SK-N-SH (cell line): ENCODE measurements around the gene EFHD1. TPM values are rescaled to one million over a fixed set of nuclear protein-coding genes. Genes with fewer than 3 reads are reported as not detected.
A peak's percentile ranks its signal among the peaks of the same experiment; 100 is the strongest.

Experiments
- CTCF ChIA-PET: fragments of 300-600, 350-600 bp; formaldehyde crosslinking; extraction: SDS; loops from one replicate; lab custom pipeline; 2021; lab: Yijun Ruan, JAX
- POLR2A ChIA-PET: fragments of 350-600 bp; sonication (Branson Sonifier 250); formaldehyde crosslinking; extraction: SDS; loops from one replicate; lab custom pipeline; 2020; ENCODE audit warnings: antibody characterized with exemption, inconsistent platforms; lab: Yijun Ruan, JAX
- DNase-seq: peaks from one replicate; pipeline ENCODE4 v3.0.0; 2012
- H2AFZ ChIP-seq: fragments of 200-600 bp; sonication (generic); 2 replicates; pipeline ENCODE4 v1.8.1; 2016; ENCODE audit warnings: antibody characterized with exemption, mild to moderate bottlenecking, low read depth
- H3F3A ChIP-seq: fragments of 200-600 bp; sonication (generic); replicated peaks from 2 replicates; pipeline ENCODE3; 2016; ENCODE audit warnings: antibody characterized with exemption, mild to moderate bottlenecking; ENCODE audit not compliant: insufficient read depth
- H3K27ac ChIP-seq, 2 experiments: fragments of 200-500 bp in 1 of 2; fragments of 200-600 bp in 1 of 2; sonication (Bioruptor generic) in 1 of 2; sonication (generic), shearing (Covaris generic) in 1 of 2; 2 replicates each; pipeline versions ENCODE4 v1.5.1 to v1.6.1; 2014 to 2016; ENCODE audit warnings: low read depth in 2 of 2, inconsistent platforms in 1 of 2, low read length in 1 of 2, mild to moderate bottlenecking in 1 of 2, mixed read lengths in 1 of 2
- H3K27me3 ChIP-seq: fragments of 200-600 bp; sonication (generic), shearing (Covaris generic); 2 replicates; pipeline ENCODE4 v1.6.1; 2016; ENCODE audit warnings: mixed run types; ENCODE audit not compliant: insufficient read depth
- H3K36me3 ChIP-seq, 2 experiments: fragments of 200-500 bp in 1 of 2; fragments of 200-600 bp in 1 of 2; sonication (Bioruptor generic) in 1 of 2; sonication (generic) in 1 of 2; replicated peaks in 1 of 2; 2 replicates each; pipeline versions ENCODE3 to v1.5.1; 2014 to 2016; ENCODE audit warnings: low read length in 1 of 2, mild to moderate bottlenecking in 1 of 2; ENCODE audit not compliant: insufficient read depth in 2 of 2, control insufficient read depth in 1 of 2
- H3K4me1 ChIP-seq, 2 experiments: fragments of 200-500 bp in 1 of 2; fragments of 200-600 bp in 1 of 2; sonication (Bioruptor generic) in 1 of 2; sonication (generic), shearing (Covaris generic) in 1 of 2; 2 replicates each; pipeline versions ENCODE4 v1.5.1 to v1.6.1; 2014 to 2016; ENCODE audit warnings: low read depth in 1 of 2, low read length in 1 of 2, mixed run types in 1 of 2; ENCODE audit not compliant: insufficient read depth in 2 of 2, control insufficient read depth in 1 of 2
- H3K4me2 ChIP-seq: fragments of 200-600 bp; sonication (generic), shearing (Covaris generic); 2 replicates; pipeline ENCODE4 v1.6.1; 2017; ENCODE audit warnings: mixed run types
- H3K4me3 ChIP-seq, 2 experiments: fragments of 200-500 bp in 1 of 2; fragments of 200-600 bp in 1 of 2; sonication (Bioruptor generic) in 1 of 2; sonication (generic), shearing (Covaris generic) in 1 of 2; 2 replicates each; pipeline versions ENCODE4 v1.5.1 to v1.8.1; 2014 to 2016; ENCODE audit warnings: low read depth in 2 of 2, inconsistent platforms in 1 of 2, low read length in 1 of 2, mild to moderate bottlenecking in 1 of 2, mixed read lengths in 1 of 2, moderate library complexity in 1 of 2
- H3K79me2 ChIP-seq: fragments of 200-600 bp; sonication (generic); 2 replicates; pipeline ENCODE4 v1.8.1; 2017; ENCODE audit warnings: mild to moderate bottlenecking; ENCODE audit not compliant: insufficient read depth
- H3K9ac ChIP-seq: fragments of 200-600 bp; sonication (generic); 2 replicates; pipeline ENCODE4 v1.6.1; 2017; ENCODE audit warnings: mixed run types
- H3K9me2 ChIP-seq: fragments of 200-600 bp; sonication (generic); 2 replicates; pipeline ENCODE4 v1.6.1; 2017; ENCODE audit warnings: mixed run types
- H3K9me3 ChIP-seq: fragments of 200-600 bp; sonication (generic); 2 replicates; pipeline ENCODE4 v1.6.1; 2017; ENCODE audit warnings: mixed run types, mild to moderate bottlenecking, moderate library complexity
- H4K20me1 ChIP-seq: fragments of 200-600 bp; sonication (generic); 2 replicates; pipeline ENCODE4 v1.6.1; 2017; ENCODE audit warnings: mild to moderate bottlenecking, mixed run types; ENCODE audit not compliant: insufficient read depth
- EZH2phosphoT487 ChIP-seq: fragments of 200-600 bp; sonication (generic); IDR thresholded peaks from 2 replicates; pipeline ENCODE4 v1.6.1; 2017; ENCODE audit warnings: low read depth, mixed run types, mild to moderate bottlenecking, antibody characterized with exemption, moderate library complexity, borderline replicate concordance
- FOSL2 ChIP-seq: IDR thresholded peaks from 2 replicates; pipeline ENCODE4 v1.4.0; 2012; ENCODE audit warnings: low read depth, mild to moderate bottlenecking, moderate library complexity, borderline replicate concordance
- IRF3 ChIP-seq: fragments of 150-350 bp; IDR thresholded peaks from 2 replicates; pipeline ENCODE4 v1.6.1; 2016; ENCODE audit warnings: mild to moderate bottlenecking, low read depth, low read length
- MEF2A ChIP-seq: IDR thresholded peaks from 2 replicates; pipeline ENCODE4 v1.4.0; 2012; ENCODE audit warnings: low read depth, borderline replicate concordance
- MXI1 ChIP-seq: IDR thresholded peaks from 2 replicates; pipeline ENCODE4 v1.6.1; 2012; ENCODE audit warnings: mild to moderate bottlenecking, low read depth, low read length, improper control_type of control experiment
- RCOR1 ChIP-seq: fragments of 150-350 bp; IDR thresholded peaks from 2 replicates; pipeline ENCODE4 v1.6.1; 2017; ENCODE audit warnings: antibody characterized with exemption, low read length
- RXRA ChIP-seq: IDR thresholded peaks from 2 replicates; pipeline ENCODE4 v1.4.0; 2012; ENCODE audit warnings: low read depth, mild to moderate bottlenecking, borderline replicate concordance
- SIN3A ChIP-seq: IDR thresholded peaks from 2 replicates; pipeline ENCODE4 v1.6.1; 2012; ENCODE audit warnings: low read depth, mild to moderate bottlenecking, low read length, moderate library complexity, borderline replicate concordance
- TCF12 ChIP-seq: IDR thresholded peaks from 2 replicates; pipeline ENCODE4 v1.4.0; 2012
- WGBS: methylation state at CpG from one replicate; pipeline ENCODE4 v1.1.6; 2017; ENCODE audit warnings: low lambda C conversion rate; 5-methylcytosine and 5-hydroxymethylcytosine counted together
- polyA plus RNA-seq, 3 experiments: library from polyadenylated mRNA; depleted of rRNA; stranded (reverse); fragments of >200 nt; gene quantifications; 2 replicates each; pipeline ENCODE4 v1.2.3, GENCODE V29; 2012
- TF ChIP-seq, protein P1 (sequence below): IDR thresholded peaks from 2 replicates; pipeline ENCODE4 v1.6.1; 2012; ENCODE audit warnings: mild to moderate bottlenecking, low read depth, low read length, moderate library complexity
- TF ChIP-seq, protein P2 (sequence below): fragments of 150-350 bp; IDR thresholded peaks from 2 replicates; pipeline ENCODE4 v1.6.1; 2017; ENCODE audit warnings: antibody characterized with exemption, low read length, low read depth, borderline replicate concordance
- TF ChIP-seq, protein P3 (sequence below): IDR thresholded peaks from 2 replicates; pipeline ENCODE4 v1.4.0; 2012; ENCODE audit warnings: low read depth
- TF ChIP-seq, protein P4 (sequence below): IDR thresholded peaks from 2 replicates; pipeline ENCODE4 v1.4.0; 2012; ENCODE audit warnings: low read depth, borderline replicate concordance

The EFHD1 gene
- polyA plus RNA-seq, 1 of the 3 experiments (the other 2 are of a cell fraction): not detected

- TF ChIP-seq, protein P1, sequence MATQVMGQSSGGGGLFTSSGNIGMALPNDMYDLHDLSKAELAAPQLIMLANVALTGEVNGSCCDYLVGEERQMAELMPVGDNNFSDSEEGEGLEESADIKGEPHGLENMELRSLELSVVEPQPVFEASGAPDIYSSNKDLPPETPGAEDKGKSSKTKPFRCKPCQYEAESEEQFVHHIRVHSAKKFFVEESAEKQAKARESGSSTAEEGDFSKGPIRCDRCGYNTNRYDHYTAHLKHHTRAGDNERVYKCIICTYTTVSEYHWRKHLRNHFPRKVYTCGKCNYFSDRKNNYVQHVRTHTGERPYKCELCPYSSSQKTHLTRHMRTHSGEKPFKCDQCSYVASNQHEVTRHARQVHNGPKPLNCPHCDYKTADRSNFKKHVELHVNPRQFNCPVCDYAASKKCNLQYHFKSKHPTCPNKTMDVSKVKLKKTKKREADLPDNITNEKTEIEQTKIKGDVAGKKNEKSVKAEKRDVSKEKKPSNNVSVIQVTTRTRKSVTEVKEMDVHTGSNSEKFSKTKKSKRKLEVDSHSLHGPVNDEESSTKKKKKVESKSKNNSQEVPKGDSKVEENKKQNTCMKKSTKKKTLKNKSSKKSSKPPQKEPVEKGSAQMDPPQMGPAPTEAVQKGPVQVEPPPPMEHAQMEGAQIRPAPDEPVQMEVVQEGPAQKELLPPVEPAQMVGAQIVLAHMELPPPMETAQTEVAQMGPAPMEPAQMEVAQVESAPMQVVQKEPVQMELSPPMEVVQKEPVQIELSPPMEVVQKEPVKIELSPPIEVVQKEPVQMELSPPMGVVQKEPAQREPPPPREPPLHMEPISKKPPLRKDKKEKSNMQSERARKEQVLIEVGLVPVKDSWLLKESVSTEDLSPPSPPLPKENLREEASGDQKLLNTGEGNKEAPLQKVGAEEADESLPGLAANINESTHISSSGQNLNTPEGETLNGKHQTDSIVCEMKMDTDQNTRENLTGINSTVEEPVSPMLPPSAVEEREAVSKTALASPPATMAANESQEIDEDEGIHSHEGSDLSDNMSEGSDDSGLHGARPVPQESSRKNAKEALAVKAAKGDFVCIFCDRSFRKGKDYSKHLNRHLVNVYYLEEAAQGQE: no peak
- TF ChIP-seq, protein P2, sequence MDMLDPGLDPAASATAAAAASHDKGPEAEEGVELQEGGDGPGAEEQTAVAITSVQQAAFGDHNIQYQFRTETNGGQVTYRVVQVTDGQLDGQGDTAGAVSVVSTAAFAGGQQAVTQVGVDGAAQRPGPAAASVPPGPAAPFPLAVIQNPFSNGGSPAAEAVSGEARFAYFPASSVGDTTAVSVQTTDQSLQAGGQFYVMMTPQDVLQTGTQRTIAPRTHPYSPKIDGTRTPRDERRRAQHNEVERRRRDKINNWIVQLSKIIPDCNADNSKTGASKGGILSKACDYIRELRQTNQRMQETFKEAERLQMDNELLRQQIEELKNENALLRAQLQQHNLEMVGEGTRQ: no peak
- TF ChIP-seq RXRA: no peak
- no peak for TF ChIP-seq MEF2A
- no peak for TF ChIP-seq MXI1
- no peak for TF ChIP-seq IRF3
- no peak for TF ChIP-seq SIN3A
- no peak for TF ChIP-seq RCOR1
- no peak for TF ChIP-seq TCF12
- TF ChIP-seq, protein P3, sequence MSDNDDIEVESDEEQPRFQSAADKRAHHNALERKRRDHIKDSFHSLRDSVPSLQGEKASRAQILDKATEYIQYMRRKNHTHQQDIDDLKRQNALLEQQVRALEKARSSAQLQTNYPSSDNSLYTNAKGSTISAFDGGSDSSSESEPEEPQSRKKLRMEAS: no peak
- no peak for TF ChIP-seq EZH2phosphoT487
Measured at GRCh38 chr2:232693344-232693743, 59.9 kb downstream of the EFHD1 start (continued).

GRCh38 chr2:232696609-232697058 lies 63.2 kb downstream of the EFHD1 start:
- H3K36me3 ChIP-seq: no peaks in the 10 kb centered on the region
- no peaks in the 10 kb centered on the region for H3F3A ChIP-seq
- no peaks in the 10 kb centered on the region for H3K9me2 ChIP-seq
- peaks cover 15% of the 10 kb centered on the region in 2 experiments; a peak in 3 of 4 replicates for H3K4me1 ChIP-seq
- H3K9ac ChIP-seq: no peak overlapping the region
- H2AFZ ChIP-seq: peak overlapping the region; percentile 98
- ChIA-PET POLR2A (interaction anchor here (1.4 kb wide), 1 partner anchor 12 kb away, joined by 3 read pairs; no protein-coding TSS in a partner anchor), CTCF (interaction anchor here (0.7 to 1.1 kb wide), 2 partner anchors 17 to 85 kb away, joined by 3 read pairs; no protein-coding TSS in a partner anchor)
- peak; percentile 27; the same call in 1 of the 2 replicates for TF ChIP-seq FOSL2
- TF ChIP-seq, protein P4, sequence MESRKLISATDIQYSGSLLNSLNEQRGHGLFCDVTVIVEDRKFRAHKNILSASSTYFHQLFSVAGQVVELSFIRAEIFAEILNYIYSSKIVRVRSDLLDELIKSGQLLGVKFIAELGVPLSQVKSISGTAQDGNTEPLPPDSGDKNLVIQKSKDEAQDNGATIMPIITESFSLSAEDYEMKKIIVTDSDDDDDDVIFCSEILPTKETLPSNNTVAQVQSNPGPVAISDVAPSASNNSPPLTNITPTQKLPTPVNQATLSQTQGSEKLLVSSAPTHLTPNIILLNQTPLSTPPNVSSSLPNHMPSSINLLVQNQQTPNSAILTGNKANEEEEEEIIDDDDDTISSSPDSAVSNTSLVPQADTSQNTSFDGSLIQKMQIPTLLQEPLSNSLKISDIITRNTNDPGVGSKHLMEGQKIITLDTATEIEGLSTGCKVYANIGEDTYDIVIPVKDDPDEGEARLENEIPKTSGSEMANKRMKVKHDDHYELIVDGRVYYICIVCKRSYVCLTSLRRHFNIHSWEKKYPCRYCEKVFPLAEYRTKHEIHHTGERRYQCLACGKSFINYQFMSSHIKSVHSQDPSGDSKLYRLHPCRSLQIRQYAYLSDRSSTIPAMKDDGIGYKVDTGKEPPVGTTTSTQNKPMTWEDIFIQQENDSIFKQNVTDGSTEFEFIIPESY: no peak
- H3K4me2 ChIP-seq: peak overlapping the region; percentile 85; the same call in 1 of the 2 replicates
- whole genome bisulfite sequencing: 61% methylated on average over 9 of the region's 10 CpGs
- H3K4me3 ChIP-seq: peak overlapping the region; percentile 24 to 94; a peak in 3 of 4 replicates
- H3K9me3 ChIP-seq: no peaks in the 10 kb centered on the region
- peaks cover 44% of the 10 kb centered on the region for H3K79me2 ChIP-seq
- no peak for DNase-seq
- H4K20me1 ChIP-seq: peaks cover 11% of the 10 kb centered on the region
- H3K27ac ChIP-seq: peak overlapping the region; percentile 69 to 82
- no peaks in the 10 kb centered on the region for H3K27me3 ChIP-seq
